Urinary bladder (tissue), 4 donors: ENCODE data around the gene ZNF516. TPM values are rescaled to one million over a fixed set of nuclear protein-coding genes. Genes with fewer than 3 reads are reported as not detected.
A peak's percentile ranks its signal among the peaks of the same experiment; 100 is the strongest.

Experiments
- DNase-seq: peaks from one replicate; pipeline ENCODE4 v3.0.0-alpha.2; 2015; ENCODE audit errors: extremely low spot score
- H3K27ac ChIP-seq: one replicate; pipeline ENCODE4 v1.5.1; 2013; ENCODE audit warnings: low read depth, mild to moderate bottlenecking, moderate library complexity
- H3K36me3 ChIP-seq: one replicate; pipeline ENCODE4 v1.6.1; 2013; ENCODE audit warnings: mild to moderate bottlenecking, moderate library complexity; ENCODE audit not compliant: insufficient read depth
- H3K4me1 ChIP-seq: one replicate; pipeline ENCODE4 v1.6.1; 2013; ENCODE audit warnings: mild to moderate bottlenecking, moderate library complexity; ENCODE audit not compliant: insufficient read depth
- H3K4me3 ChIP-seq: one replicate; pipeline ENCODE4 v1.5.1; 2013; ENCODE audit warnings: low read depth, low read length
- WGBS: extraction: QIAGEN DNeasy Blood & Tissue Kit; methylation state at CpG from one replicate; pipeline ENCODE4 v1.1.7; 2013; 5-methylcytosine and 5-hydroxymethylcytosine counted together
- polyA plus RNA-seq: library from polyadenylated mRNA; stranded (reverse); fragments of 200-250 nt; gene quantifications from one replicate; pipeline ENCODE4 v1.2.3, GENCODE V29; 2013
- total RNA-seq: library from RNA; depleted of rRNA; stranded (reverse); fragments of >200 nt; gene quantifications from one replicate; pipeline ENCODE4 v1.2.3, GENCODE V29; 2014
- donor health status: healthy with polysubstance abuse.
- donor health status: healthy.

Gene ZNF516
- total and polyA plus RNA-seq, 2 donors: 16.1 to 30.5 TPM

- Histone ChIP-seq H3K4me1 (no peaks in the 10 kb centered on the region), H3K36me3 (no peaks in the 10 kb centered on the region), H3K27ac (no peak overlapping the region), H3K4me3 (no peak overlapping the region)
- 58% methylated on average over 12 of the region's 12 CpGs for WGBS
- DNase-seq: no peak
Observed at GRCh38 chr18:76363436-76364120, 131.5 kb downstream of the ZNF516 start.

- Histone ChIP-seq H3K36me3 (no peaks in the 10 kb centered on the region), H3K27ac (no peak overlapping the region), H3K4me3 (no peak overlapping the region), H3K4me1 (no peaks in the 10 kb centered on the region)
- 71% methylated on average over 7 of the region's 7 CpGs for WGBS
- DNase-seq: no peak
Observed at GRCh38 chr18:76362676-76363075, 132.4 kb downstream of the ZNF516 start.

- Histone ChIP-seq H3K4me3 (no peak overlapping the region), H3K27ac (no peak overlapping the region), H3K36me3 (no peaks in the 10 kb centered on the region), H3K4me1 (no peaks in the 10 kb centered on the region)
- WGBS: 95% methylated on average over 8 of the region's 8 CpGs
- no peak for DNase-seq
Observed at GRCh38 chr18:76361219-76361618, 133.8 kb downstream of the ZNF516 start.

GRCh38 chr18:76359909-76360308 is 135.1 kb downstream of the ZNF516 start:
- no peak overlapping the region for H3K27ac ChIP-seq
- H3K36me3 ChIP-seq: no peaks in the 10 kb centered on the region
- H3K4me1 ChIP-seq: no peaks in the 10 kb centered on the region
- DNase-seq: no peak
- 95% methylated on average over 12 of the region's 12 CpGs for WGBS
- H3K4me3 ChIP-seq: no peak overlapping the region

- no peak overlapping the region for H3K4me3 ChIP-seq
- H3K27ac ChIP-seq: no peak overlapping the region
- DNase-seq: no peak
- 87% methylated on average over 8 of the region's 8 CpGs for WGBS
- H3K4me1 ChIP-seq: no peaks in the 10 kb centered on the region
- no peaks in the 10 kb centered on the region for H3K36me3 ChIP-seq
Observed at GRCh38 chr18:76358774-76359173, 136.3 kb downstream of the ZNF516 start.

GRCh38 chr18:76357585-76358260 is 137.3 kb downstream of the ZNF516 start:
- no peak overlapping the region for H3K27ac ChIP-seq
- WGBS: 68% methylated on average over 12 of the region's 12 CpGs
- H3K4me3 ChIP-seq: no peak overlapping the region
- H3K36me3 ChIP-seq: no peaks in the 10 kb centered on the region
- DNase-seq: no peak
- no peaks in the 10 kb centered on the region for H3K4me1 ChIP-seq

- Histone ChIP-seq H3K36me3 (no peaks in the 10 kb centered on the region), H3K27ac (no peak overlapping the region), H3K4me3 (no peak overlapping the region), H3K4me1 (no peaks in the 10 kb centered on the region)
- DNase-seq: no peak
- WGBS: 94% methylated on average over 26 of the region's 26 CpGs
Observed at GRCh38 chr18:76357174-76357573, 137.9 kb downstream of the ZNF516 start.

- no peak for DNase-seq
- H3K36me3 ChIP-seq: no peaks in the 10 kb centered on the region
- WGBS: 97% methylated on average over 10 of the region's 10 CpGs
- H3K4me1 ChIP-seq: no peaks in the 10 kb centered on the region
- H3K4me3 ChIP-seq: no peak overlapping the region
- no peak overlapping the region for H3K27ac ChIP-seq
Observed at GRCh38 chr18:76356666-76357065, 138.4 kb downstream of the ZNF516 start.

- H3K27ac ChIP-seq: no peak overlapping the region
- no peak overlapping the region for H3K4me3 ChIP-seq
- no peak for DNase-seq
- H3K36me3 ChIP-seq: no peaks in the 10 kb centered on the region
- 9% methylated on average over 1 of the region's 1 CpG for WGBS
- no peaks in the 10 kb centered on the region for H3K4me1 ChIP-seq
Observed at GRCh38 chr18:76354348-76354747, 140.7 kb downstream of the ZNF516 start.

- no peak overlapping the region for H3K4me3 ChIP-seq
- no peak for DNase-seq
- no peaks in the 10 kb centered on the region for H3K36me3 ChIP-seq
- WGBS: 93% methylated on average over 3 of the region's 3 CpGs
- H3K4me1 ChIP-seq: no peaks in the 10 kb centered on the region
- H3K27ac ChIP-seq: no peak overlapping the region
Observed at GRCh38 chr18:76353500-76353899, 141.5 kb downstream of the ZNF516 start.

GRCh38 chr18:76353046-76353445 is 142.0 kb downstream of the ZNF516 start:
- Histone ChIP-seq H3K4me3 (no peak overlapping the region), H3K36me3 (no peaks in the 10 kb centered on the region), H3K4me1 (no peaks in the 10 kb centered on the region), H3K27ac (no peak overlapping the region)
- no peak for DNase-seq
- 96% methylated on average over 7 of the region's 7 CpGs for WGBS

- WGBS: 22% methylated on average over 24 of the region's 24 CpGs
- peak; percentile 26 for DNase-seq
- Histone ChIP-seq H3K27ac (no peak overlapping the region), H3K4me3 (no peak overlapping the region), H3K4me1 (no peaks in the 10 kb centered on the region), H3K36me3 (no peaks in the 10 kb centered on the region)
Observed at GRCh38 chr18:76351961-76352581, 143.0 kb downstream of the ZNF516 start.

GRCh38 chr18:76350134-76351025 is 144.7 kb downstream of the ZNF516 start:
- no peak for DNase-seq
- Histone ChIP-seq H3K27ac (no peak overlapping the region), H3K4me3 (no peak overlapping the region), H3K36me3 (no peaks in the 10 kb centered on the region), H3K4me1 (no peaks in the 10 kb centered on the region)
- WGBS: 91% methylated on average over 54 of the region's 54 CpGs
